ENCODE data around the gene MCRIP1. TPM values are rescaled to one million over a fixed set of nuclear protein-coding genes. Genes with fewer than 3 reads are reported as not detected.

The MCRIP1 gene
- total and polyA plus RNA-seq, 2 of the 13 experiments (the other 11 are each of a cell fraction or from before 2014, with no cell fraction given), result 79.7 to 84.9 TPM

DNA sequence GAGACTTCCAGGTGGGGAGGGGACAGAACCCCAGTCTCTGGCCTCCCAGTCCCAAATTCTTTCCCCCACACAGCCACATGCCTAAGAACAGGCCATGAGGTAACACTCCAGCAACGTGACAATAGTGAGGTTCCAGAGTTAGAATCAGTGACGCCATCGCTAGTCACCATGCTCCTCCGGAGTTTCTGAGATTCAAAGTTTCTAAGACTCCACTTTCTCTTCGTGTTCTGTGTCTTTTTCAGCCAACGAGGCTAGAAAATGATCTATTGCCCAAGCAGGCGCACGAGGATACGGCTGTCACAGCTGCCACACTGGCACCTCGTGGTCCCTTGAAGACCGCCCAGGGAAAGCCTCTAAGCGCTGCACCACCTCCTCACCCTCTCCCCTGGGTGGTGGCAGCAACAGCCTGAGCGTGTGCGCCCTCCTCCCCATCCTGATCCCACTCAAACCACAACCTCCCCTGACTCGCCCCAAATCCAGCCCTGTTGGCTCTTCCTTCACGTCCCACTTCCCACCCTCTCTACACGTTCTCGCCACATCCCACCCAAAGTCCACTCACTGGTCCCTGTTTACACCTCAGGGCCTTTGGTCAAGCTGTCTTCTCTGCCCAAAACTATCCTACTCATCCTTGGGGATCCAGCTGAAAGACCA is 1.0 kb downstream of the MCRIP1 start (continued):
- no peak for TF ChIP-seq CHCHD3 (CRISPR knock-in tag; IDR thresholded peaks at IDR 0.05)
- no peak; the same call in 1 of the 2 replicates for TF ChIP-seq ETV5 (CRISPR knock-in tag; IDR thresholded peaks at IDR 0.05; ENCODE audit: borderline replicate concordance)
- TF ChIP-seq CBX1 (IDR thresholded peaks at IDR 0.05; ENCODE audit: low read depth), result no peak
- TF ChIP-seq ZNF256 (CRISPR knock-in tag; conservative IDR thresholded peaks at IDR 0.05), result no peak
- TF ChIP-seq TARDBP (CRISPR knock-in tag; IDR thresholded peaks at IDR 0.05), result no peak
- no peak; the same call in 1 of the 2 replicates for TF ChIP-seq CEBPG (CRISPR knock-in tag; IDR thresholded peaks at IDR 0.05)
- no peak for TF ChIP-seq ZSCAN29 (CRISPR knock-in tag; conservative IDR thresholded peaks at IDR 0.05)
- TF ChIP-seq RBFOX2 (IDR thresholded peaks at IDR 0.05; ENCODE audit: low read depth, low read length), result no peak
- TF ChIP-seq PCBP1 (IDR thresholded peaks at IDR 0.05; ENCODE audit: borderline replicate concordance, low read depth, low read length), result no peak
- no peak for TF ChIP-seq ZNF33A (CRISPR knock-in tag; IDR thresholded peaks at IDR 0.05; ENCODE audit: borderline replicate concordance)
- no peak for TF ChIP-seq RBM39 (IDR thresholded peaks at IDR 0.05; ENCODE audit: low read depth, low read length, poor library complexity, severe bottlenecking)
- TF ChIP-seq YEATS4 (CRISPR knock-in tag; IDR thresholded peaks at IDR 0.05; ENCODE audit: borderline replicate concordance), result no peak; the same call in 1 of the 2 replicates
- TF ChIP-seq KLF15 (CRISPR knock-in tag; IDR thresholded peaks at IDR 0.05; ENCODE audit: borderline replicate concordance), result no peak
- TF ChIP-seq TEAD2 (CRISPR knock-in tag; IDR thresholded peaks at IDR 0.05), result no peak
- TF ChIP-seq, protein P1, sequence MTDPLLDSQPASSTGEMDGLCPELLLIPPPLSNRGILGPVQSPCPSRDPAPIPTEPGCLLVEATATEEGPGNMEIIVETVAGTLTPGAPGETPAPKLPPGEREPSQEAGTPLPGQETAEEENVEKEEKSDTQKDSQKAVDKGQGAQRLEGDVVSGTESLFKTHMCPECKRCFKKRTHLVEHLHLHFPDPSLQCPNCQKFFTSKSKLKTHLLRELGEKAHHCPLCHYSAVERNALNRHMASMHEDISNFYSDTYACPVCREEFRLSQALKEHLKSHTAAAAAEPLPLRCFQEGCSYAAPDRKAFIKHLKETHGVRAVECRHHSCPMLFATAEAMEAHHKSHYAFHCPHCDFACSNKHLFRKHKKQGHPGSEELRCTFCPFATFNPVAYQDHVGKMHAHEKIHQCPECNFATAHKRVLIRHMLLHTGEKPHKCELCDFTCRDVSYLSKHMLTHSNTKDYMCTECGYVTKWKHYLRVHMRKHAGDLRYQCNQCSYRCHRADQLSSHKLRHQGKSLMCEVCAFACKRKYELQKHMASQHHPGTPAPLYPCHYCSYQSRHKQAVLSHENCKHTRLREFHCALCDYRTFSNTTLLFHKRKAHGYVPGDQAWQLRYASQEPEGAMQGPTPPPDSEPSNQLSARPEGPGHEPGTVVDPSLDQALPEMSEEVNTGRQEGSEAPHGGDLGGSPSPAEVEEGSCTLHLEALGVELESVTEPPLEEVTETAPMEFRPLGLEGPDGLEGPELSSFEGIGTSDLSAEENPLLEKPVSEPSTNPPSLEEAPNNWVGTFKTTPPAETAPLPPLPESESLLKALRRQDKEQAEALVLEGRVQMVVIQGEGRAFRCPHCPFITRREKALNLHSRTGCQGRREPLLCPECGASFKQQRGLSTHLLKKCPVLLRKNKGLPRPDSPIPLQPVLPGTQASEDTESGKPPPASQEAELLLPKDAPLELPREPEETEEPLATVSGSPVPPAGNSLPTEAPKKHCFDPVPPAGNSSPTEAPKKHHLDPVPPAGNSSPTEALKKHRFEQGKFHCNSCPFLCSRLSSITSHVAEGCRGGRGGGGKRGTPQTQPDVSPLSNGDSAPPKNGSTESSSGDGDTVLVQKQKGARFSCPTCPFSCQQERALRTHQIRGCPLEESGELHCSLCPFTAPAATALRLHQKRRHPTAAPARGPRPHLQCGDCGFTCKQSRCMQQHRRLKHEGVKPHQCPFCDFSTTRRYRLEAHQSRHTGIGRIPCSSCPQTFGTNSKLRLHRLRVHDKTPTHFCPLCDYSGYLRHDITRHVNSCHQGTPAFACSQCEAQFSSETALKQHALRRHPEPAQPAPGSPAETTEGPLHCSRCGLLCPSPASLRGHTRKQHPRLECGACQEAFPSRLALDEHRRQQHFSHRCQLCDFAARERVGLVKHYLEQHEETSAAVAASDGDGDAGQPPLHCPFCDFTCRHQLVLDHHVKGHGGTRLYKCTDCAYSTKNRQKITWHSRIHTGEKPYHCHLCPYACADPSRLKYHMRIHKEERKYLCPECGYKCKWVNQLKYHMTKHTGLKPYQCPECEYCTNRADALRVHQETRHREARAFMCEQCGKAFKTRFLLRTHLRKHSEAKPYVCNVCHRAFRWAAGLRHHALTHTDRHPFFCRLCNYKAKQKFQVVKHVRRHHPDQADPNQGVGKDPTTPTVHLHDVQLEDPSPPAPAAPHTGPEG (CRISPR knock-in tag; IDR thresholded peaks at IDR 0.05), result no peak
- TF ChIP-seq ZNF644 (CRISPR knock-in tag; IDR thresholded peaks at IDR 0.05; ENCODE audit: low read depth), result no peak
- no peak for TF ChIP-seq NCOA2 (CRISPR knock-in tag; IDR thresholded peaks at IDR 0.05)
- no peak; the same call in 1 of the 2 replicates for TF ChIP-seq ZNF547 (CRISPR knock-in tag; IDR thresholded peaks at IDR 0.05)
- no peak for TF ChIP-seq HOXA5 (CRISPR knock-in tag; IDR thresholded peaks at IDR 0.05)
- no peak for TF ChIP-seq XRCC5 (optimal IDR thresholded peaks at IDR 0.05; ENCODE audit: low read length)
- no peak for TF ChIP-seq ZMAT3 (CRISPR knock-in tag; conservative IDR thresholded peaks at IDR 0.05)
- TF ChIP-seq, protein P2, sequence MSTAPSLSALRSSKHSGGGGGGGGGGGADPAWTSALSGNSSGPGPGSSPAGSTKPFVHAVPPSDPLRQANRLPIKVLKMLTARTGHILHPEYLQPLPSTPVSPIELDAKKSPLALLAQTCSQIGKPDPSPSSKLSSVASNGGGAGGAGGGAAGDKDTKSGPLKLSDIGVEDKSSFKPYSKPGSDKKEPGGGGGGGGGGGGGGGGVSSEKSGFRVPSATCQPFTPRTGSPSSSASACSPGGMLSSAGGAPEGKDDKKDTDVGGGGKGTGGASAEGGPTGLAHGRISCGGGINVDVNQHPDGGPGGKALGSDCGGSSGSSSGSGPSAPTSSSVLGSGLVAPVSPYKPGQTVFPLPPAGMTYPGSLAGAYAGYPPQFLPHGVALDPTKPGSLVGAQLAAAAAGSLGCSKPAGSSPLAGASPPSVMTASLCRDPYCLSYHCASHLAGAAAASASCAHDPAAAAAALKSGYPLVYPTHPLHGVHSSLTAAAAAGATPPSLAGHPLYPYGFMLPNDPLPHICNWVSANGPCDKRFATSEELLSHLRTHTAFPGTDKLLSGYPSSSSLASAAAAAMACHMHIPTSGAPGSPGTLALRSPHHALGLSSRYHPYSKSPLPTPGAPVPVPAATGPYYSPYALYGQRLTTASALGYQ (CRISPR knock-in tag; IDR thresholded peaks at IDR 0.05), result no peak
- TF ChIP-seq ZNF75D (CRISPR knock-in tag; IDR thresholded peaks at IDR 0.05; ENCODE audit: borderline replicate concordance), result no peak
- no peak for TF ChIP-seq ZNF230 (CRISPR knock-in tag; IDR thresholded peaks at IDR 0.05)
- 0 out of 2 replicates have a peak, but pooled peaks have one; percentile 43 for TF ChIP-seq DPF2 (CRISPR knock-in tag; IDR thresholded peaks at IDR 0.05; ENCODE audit: borderline replicate concordance, low read depth)
- no peak for TF ChIP-seq SMC3 (IDR thresholded peaks at IDR 0.05; ENCODE audit: low read length)
